Measurements from ENCODE around the gene STARD13. TPM values are rescaled to one million over a fixed set of nuclear protein-coding genes. Genes with fewer than 3 reads are reported as not detected.

STARD13 gene
- total RNA-seq, 2 donors from 2014 or later: 43.9 to 47.1 TPM

DNA sequence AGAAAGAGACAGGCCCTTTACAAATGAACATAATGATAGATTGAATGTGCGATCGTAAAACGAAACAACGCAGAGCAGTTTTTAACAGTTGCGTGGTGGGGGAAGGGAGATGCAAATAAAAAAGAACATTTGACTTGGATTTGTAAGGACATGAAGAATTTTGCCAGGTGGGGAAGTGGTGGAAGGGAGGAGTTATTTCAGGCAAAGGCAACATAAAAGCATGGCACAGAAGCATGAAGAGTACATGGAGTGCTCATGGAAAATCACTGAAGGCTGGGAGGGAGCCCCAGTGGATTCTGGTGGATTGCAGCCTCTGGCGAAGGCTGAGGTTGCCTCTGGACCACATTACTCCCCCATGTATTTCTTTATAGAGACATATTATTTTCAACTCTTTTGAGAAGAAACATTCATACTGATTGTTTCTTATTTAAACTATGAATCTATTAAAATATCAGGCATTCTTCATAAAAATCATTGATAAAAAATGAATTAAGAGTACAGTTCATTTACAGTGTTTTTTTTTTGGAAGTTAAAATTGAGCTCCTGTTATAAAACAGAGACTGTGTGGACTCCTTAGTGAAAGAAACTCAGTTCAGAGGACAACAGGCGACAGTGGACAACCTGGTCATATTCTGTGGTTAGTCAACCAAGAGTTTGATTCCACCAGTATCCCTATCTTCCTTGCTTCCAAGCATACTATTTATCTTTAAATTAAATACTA lies 57.5 kb downstream of the STARD13 start:
- no peaks in the 10 kb centered on the region for H3K27me3 ChIP-seq (replicated peaks; ENCODE audit: insufficient read depth)
- peaks cover 10 to 32% of the 10 kb centered on the region in 2 donors for H3K4me1 ChIP-seq (ENCODE audit: control insufficient read depth in 1 of 2, low read depth in 2 of 2)
- H3K27ac ChIP-seq: no peak overlapping the region
- H3K36me3 ChIP-seq: no peaks in the 10 kb centered on the region
- H3K4me3 ChIP-seq: no peak overlapping the region
- DNase-seq (ENCODE audit: low spot score): no peak
- no peak for ATAC-seq (ENCODE audit: insufficient number of reproducible peaks, low FRiP score, low read depth)
- no peak for TF ChIP-seq CTCF (IDR thresholded peaks at IDR 0.05)
- H3K9me3 ChIP-seq: no peaks in the 10 kb centered on the region

DNA sequence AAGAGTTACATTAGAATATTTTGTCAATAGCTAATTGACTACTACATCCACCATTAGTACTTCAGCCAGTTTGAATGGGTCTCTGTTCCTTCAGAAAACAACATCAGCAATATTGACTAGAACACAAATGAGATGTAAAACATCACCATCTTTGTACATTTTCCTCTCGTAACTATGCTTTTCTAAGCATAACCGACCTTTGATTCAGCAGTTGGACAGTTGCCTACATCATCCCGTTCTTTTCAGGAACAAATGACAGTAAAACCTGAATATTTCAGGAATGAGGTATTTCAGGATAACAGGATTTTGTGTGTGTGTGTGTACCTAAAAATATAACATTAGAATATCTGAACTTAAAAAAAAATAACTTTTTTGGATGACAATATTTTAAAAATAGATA lies 60.9 kb downstream of the STARD13 start:
- Histone ChIP-seq H3K4me1 (ENCODE audit: control insufficient read depth in 1 of 2, low read depth in 2 of 2) (peaks cover 10 to 37% of the 10 kb centered on the region in 2 donors), H3K9me3 (no peaks in the 10 kb centered on the region), H3K4me3 (no peak overlapping the region), H3K27me3 (replicated peaks; ENCODE audit: insufficient read depth) (no peaks in the 10 kb centered on the region), H3K36me3 (no peaks in the 10 kb centered on the region), H3K27ac (peak overlapping the region in 1 of 2 donors; percentile 11)
- no peak for ATAC-seq (ENCODE audit: insufficient number of reproducible peaks, low FRiP score, low read depth)
- TF ChIP-seq CTCF (IDR thresholded peaks at IDR 0.05): no peak
- DNase-seq (ENCODE audit: low spot score): no peak

- Histone ChIP-seq H3K27ac (peak overlapping the region in 1 of 2 donors; percentile 12), H3K9me3 (no peaks in the 10 kb centered on the region)
Measured at GRCh38 chr13:33224191-33224590, 61.4 kb downstream of the STARD13 start.

DNA sequence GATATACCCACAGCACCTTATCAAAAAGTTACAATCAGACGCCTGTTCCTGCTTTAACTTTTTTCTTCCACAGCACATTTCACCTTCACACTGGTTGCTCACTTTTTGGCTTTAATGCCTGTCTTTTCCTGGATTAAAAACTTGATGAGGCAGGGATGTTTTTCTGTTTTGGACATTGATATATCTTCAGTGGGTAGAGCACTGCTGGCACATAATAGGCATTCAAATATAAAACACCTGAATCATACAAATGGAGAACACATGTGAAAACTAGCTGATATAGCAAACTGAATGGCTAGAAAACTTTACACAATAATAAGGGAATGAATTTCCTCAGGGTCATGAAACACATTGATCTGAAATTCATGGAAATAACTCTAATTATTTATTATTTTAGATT lies 65.6 kb downstream of the STARD13 start:
- Histone ChIP-seq H3K4me3 (no peak overlapping the region), H3K36me3 (peaks cover 3% of the 10 kb centered on the region), H3K27me3 (replicated peaks; ENCODE audit: insufficient read depth) (no peaks in the 10 kb centered on the region), H3K27ac (no peak overlapping the region), H3K4me1 (ENCODE audit: control insufficient read depth in 1 of 2, low read depth in 2 of 2) (peaks cover 2 to 11% of the 10 kb centered on the region in 2 donors), H3K9me3 (no peaks in the 10 kb centered on the region)
- TF ChIP-seq CTCF (IDR thresholded peaks at IDR 0.05): no peak
- no peak for DNase-seq (ENCODE audit: low spot score)
- ATAC-seq (ENCODE audit: insufficient number of reproducible peaks, low FRiP score, low read depth): no peak

More at GRCh38 chr13:33224191-33224590, 61.4 kb downstream of the STARD13 start:
- Histone ChIP-seq H3K4me3 (no peak overlapping the region), H3K27me3 (replicated peaks; ENCODE audit: insufficient read depth) (no peaks in the 10 kb centered on the region), H3K36me3 (peaks cover under 1% of the 10 kb centered on the region), H3K4me1 (ENCODE audit: control insufficient read depth in 1 of 2, low read depth in 2 of 2) (peaks cover 10 to 37% of the 10 kb centered on the region in 2 donors)
- DNase-seq (ENCODE audit: low spot score): no peak
- no peak for ATAC-seq (ENCODE audit: insufficient number of reproducible peaks, low FRiP score, low read depth)
- no peak for TF ChIP-seq CTCF (IDR thresholded peaks at IDR 0.05)

DNA sequence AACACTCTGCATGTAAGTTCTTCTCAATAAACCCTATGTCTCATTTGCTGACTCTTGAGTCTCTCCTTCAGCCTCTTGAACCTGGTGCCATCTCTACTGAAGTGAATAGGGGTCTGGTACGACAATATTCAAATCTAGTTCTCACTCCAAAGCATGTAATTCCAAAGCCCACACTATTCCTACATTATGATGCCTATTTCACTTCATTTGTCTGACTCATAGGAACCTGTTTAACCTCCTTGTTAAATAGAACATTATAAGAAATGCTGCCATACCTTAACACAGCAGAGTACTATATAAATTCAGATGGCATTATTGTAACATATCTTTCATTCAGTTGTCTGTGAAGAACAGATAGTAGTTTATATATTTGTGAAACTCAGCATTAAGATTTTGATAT lies 67.1 kb downstream of the STARD13 start:
- H3K27ac ChIP-seq: no peak overlapping the region
- DNase-seq (ENCODE audit: low spot score) (no peak), ATAC-seq (ENCODE audit: insufficient number of reproducible peaks, low FRiP score, low read depth) (no peak)
- no peaks in the 10 kb centered on the region for H3K27me3 ChIP-seq (replicated peaks; ENCODE audit: insufficient read depth)
- no peak overlapping the region for H3K4me3 ChIP-seq
- H3K9me3 ChIP-seq: no peaks in the 10 kb centered on the region
- no peak for TF ChIP-seq CTCF (IDR thresholded peaks at IDR 0.05)
- peaks cover 15 to 26% of the 10 kb centered on the region in 2 donors for H3K4me1 ChIP-seq (ENCODE audit: control insufficient read depth in 1 of 2, low read depth in 2 of 2)
- peaks cover 3% of the 10 kb centered on the region for H3K36me3 ChIP-seq
